ENCODE measurements around the gene PRPF4.

- no peak for TF ChIP-seq POLR2A (IDR thresholded peaks at IDR 0.05)
- TF ChIP-seq POLR2AphosphoS5 (IDR thresholded peaks at IDR 0.05): no peak
These were observed 43.8 kb upstream of the PRPF4 start for GRCh38 chr9:113231701-113232100.

All from gastroesophageal sphincter (tissue), 2 donors.